IPS DF 4.7 (cell line): ENCODE data around the gene SLC39A5.
"Not testable (repeated sequence)": the region's sequence is repeated elsewhere in the genome, so short reads cannot be mapped to it uniquely, and the experiment has no call there.

Experiments used
- DNase-seq: peaks from one replicate; pipeline ENCODE4 v3.0.0-alpha.2; 2013; ENCODE audit warnings: low spot score; ENCODE audit errors: extremely low read depth

SLC39A5 gene

DNA sequence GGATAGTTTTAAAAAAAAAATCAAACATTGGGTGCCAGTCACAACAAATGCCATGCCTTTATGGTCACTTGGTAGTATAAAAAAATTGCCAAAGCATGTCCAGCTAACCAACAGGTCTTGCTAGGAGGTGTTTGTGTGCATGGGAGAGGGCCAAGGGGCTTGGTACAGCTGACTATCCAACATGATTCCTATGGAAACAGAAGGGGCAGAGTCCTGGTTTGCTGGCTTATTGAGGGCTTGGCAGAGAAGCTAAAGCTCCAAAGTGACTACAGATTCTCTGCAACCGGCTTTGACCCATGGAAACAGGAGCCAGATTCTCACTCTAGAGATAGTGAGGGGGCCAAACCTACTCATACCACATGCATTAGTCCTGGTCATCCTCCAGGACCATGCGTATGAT, 42.6 kb downstream of the SLC39A5 start:
- not testable (repeated sequence) for DNase-seq

DNA sequence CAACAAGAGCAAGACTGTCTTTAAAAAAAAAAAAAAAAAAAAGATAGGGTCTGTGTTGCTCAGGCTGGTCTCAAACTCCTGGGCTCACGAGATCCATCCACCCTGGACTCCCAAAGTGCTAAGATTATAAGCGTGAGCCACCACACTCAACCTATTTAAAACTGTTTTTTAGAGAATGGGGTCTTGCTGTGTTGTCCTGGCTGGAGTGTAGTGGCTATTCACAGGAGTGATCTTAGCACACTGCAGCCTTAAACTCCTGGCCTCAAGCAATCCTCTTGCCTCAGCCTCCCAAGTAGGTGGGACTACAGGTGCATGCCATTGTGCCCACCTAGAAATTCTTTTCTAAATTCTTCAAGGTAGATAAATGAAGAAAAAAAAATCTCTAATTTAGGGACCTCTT, 44.4 kb downstream of the SLC39A5 start:
- DNase-seq: no peak

DNA sequence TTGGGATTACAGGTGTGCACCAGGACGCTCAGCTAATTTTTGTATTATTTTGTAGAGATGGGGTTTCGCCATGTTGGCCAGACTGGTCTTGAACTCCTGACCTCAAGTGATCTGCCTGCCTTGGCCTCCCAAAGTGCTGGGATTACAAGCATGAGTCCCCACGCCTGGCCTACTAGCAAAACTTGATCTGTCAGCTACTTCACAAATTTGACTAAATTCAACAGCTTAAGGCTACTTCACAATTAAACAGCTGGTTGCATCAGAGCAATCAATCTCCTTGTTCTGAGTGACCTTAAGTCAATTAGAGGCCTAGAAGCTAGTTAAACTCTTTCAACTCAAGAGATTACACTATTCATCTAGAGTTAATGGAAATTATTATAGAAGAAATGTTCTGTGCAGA, 49.1 kb downstream of the SLC39A5 start:
- DNase-seq: no peak

DNA sequence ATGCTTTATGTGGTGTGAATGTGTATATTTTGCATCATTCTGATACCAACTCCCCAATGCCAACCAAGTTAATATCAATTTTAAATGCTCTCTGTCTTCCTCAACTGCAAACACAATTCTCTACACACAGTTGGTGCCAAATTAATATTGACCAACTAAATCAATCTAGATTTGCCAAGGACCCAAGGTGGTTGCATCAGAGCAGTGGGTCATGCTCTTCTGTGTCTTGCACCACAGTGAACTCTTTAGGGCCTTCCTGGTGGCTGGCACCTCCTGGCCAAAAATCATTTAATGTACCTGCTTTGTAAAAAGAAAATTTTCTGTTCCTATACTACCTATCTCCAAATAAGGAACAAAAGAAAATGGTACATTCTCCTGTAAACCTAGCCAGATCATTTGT, 51.0 kb downstream of the SLC39A5 start:
- no peak for DNase-seq

DNA sequence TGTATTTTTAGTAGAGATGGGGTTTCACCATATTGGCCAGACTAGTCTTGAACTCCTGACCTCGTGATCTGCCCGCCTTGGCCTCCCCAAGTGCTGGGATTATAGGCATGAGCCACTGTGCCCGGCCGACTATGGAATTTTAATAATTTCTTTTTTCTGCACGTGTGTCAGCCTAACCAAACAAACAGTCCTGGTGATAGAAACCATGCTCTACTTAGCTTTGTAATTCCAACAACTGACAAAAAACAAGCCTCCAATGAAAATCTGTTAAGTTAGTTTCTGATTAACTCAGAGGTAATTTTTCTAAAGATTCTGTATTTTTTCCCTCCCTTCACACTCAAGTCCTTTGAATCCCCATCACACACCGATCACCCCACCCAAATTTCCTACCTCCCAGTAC, 52.2 kb downstream of the SLC39A5 start:
- DNase-seq: no peak

DNA sequence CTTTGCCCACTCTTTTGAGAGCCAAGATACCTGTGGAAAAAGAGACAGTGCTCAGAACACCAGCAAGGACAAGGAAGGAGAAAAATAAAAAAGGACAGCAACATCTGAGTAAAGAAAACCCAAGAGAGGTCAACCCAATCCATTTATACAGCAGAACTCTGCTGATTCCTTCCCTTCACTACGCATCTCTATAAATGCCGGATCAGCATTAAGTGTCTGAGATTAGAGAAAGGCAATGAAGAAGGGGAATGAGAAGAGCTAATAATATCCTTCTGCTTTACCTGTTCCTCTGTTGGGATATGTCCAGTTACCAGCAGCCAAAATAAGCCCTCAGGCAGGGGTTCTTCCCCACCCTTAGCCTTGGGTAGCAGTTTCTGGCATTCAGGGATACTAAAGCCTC, 52.7 kb downstream of the SLC39A5 start:
- no peak for DNase-seq

DNA sequence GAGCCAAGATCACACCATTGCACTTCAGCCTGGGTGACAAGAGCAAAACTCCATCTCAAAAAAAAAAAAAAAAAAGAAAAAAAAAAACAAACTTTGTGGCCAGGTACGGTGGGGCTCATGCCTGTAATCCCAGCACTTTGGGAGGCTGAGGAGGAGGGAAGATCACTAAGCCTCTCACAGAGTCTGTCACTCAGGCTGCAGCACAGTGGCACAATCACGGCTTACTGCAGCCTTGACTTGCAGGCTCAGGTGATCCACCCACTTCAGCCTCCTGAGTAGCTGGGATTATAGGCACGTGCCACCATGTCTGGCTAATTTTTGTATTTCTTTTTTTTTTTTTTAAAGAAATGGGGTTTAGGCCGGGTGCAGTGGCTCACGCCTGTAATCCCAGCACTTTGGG, 54.4 kb downstream of the SLC39A5 start:
- DNase-seq: not testable (repeated sequence)

DNA sequence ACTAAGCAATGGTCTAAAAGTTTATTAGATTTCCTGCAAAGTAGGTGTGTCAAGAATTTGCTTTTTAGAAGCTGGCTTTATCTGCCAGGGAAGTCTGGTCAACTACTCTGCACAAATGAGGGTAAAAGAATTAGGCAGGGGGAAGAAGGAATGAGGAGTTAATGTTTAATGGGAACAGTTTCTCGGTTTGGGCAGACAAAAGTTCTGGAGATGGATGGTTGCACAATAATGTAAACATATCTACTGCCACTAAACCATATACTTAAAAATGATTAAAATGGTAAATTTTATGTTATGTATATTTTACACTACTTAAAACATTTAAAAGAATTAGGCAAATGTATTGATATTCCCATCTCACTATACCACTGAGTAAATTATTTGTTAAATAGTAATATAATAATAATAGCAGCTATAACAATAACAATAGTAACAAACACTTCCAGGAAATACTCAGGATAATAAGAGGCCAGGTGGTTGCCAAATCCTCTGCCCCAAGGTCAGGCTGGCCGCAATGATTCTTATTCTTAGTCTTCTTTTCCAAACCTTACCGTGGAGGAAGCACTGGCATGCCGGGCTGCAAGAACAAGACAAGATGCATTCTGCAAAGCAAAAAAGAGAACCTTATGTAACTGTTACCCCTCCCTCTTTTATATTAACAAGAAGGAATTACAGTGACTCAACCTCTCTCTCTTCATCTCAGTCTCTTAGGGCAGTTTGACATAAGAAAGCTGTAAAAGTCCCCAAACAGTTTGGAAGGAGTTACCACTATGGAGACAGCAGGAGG, 56.4 kb downstream of the SLC39A5 start:
- DNase-seq: no peak
